ENCODE data around the gene KANTR.

The KANTR gene

GRCh38 chrX:53093748-53094581 lies at the start of gene KANTR:
KANTR (plus strand) TSS chrX:53094142; CDS start chrX:53124273, 30,131 bp downstream.
- peak; percentile 71 for DNase-seq

- no peak for DNase-seq
Observed at GRCh38 chrX:53044995-53045394, 48.9 kb upstream of the KANTR start.

- DNase-seq, result no peak
Observed at GRCh38 chrX:53047228-53047627, 46.7 kb upstream of the KANTR start.

- DNase-seq, result no peak
Observed at GRCh38 chrX:53048169-53049126, 45.5 kb upstream of the KANTR start, which contains the start of gene GPR173. GPR173 (plus strand) TSS chrX:53048789; CDS start chrX:53076622, 27,833 bp downstream.

GRCh38 chrX:53049127-53049517 lies 44.8 kb upstream of the KANTR start:
- no peak for DNase-seq

- DNase-seq, result no peak
Observed at GRCh38 chrX:53050841-53051240, 43.1 kb upstream of the KANTR start.

- DNase-seq, result no peak
Observed at GRCh38 chrX:53055244-53055849, 38.6 kb upstream of the KANTR start.

GRCh38 chrX:53056292-53056691 lies 37.6 kb upstream of the KANTR start:
- no peak for DNase-seq

- no peak for DNase-seq
Observed at GRCh38 chrX:53065104-53065503, 28.8 kb upstream of the KANTR start.

GRCh38 chrX:53071064-53071463 lies 22.9 kb upstream of the KANTR start:
- DNase-seq, result no peak

- DNase-seq, result peak; percentile 62
Observed at GRCh38 chrX:53071604-53072417, 22.1 kb upstream of the KANTR start.

- DNase-seq, result no peak
Observed at GRCh38 chrX:53072418-53073114, 21.4 kb upstream of the KANTR start.

GRCh38 chrX:53073115-53073586 lies 20.8 kb upstream of the KANTR start:
- no peak for DNase-seq

GRCh38 chrX:53075011-53075410 lies 18.9 kb upstream of the KANTR start:
- no peak for DNase-seq

- DNase-seq, result no peak
Observed at GRCh38 chrX:53076671-53077070, 17.3 kb upstream of the KANTR start.

- DNase-seq, result no peak
Observed at GRCh38 chrX:53077207-53078197, 16.4 kb upstream of the KANTR start.

- DNase-seq, result no peak
Observed at GRCh38 chrX:53078943-53079342, 15.0 kb upstream of the KANTR start.

GRCh38 chrX:53080628-53081580 lies 13.0 kb upstream of the KANTR start:
- peak; percentile 36 for DNase-seq

All from activated CD4-positive, alpha-beta T cell treated with anti-CD3 and anti-CD28 coated beads, Interleukin-2, amount 50 U/mL, for 1 hour (primary cell).